AG20443 (cell line): Measurements from ENCODE around the gene SH3PXD2A.

Experiments
- DNase-seq: peaks from one replicate; pipeline ENCODE4 v3.0.0; 2012; ENCODE audit warnings: low spot score, mixed read lengths

SH3PXD2A gene

GRCh38 chr10:103877861-103878260, 22.5 kb upstream of the SH3PXD2A start:
- DNase-seq = no peak

GRCh38 chr10:103876155-103876554, 20.8 kb upstream of the SH3PXD2A start:
- no peak for DNase-seq

- DNase-seq = no peak
These were observed 19.4 kb upstream of the SH3PXD2A start for GRCh38 chr10:103874730-103875129.

- DNase-seq = peak; percentile 51
These were observed 17.0 kb upstream of the SH3PXD2A start for GRCh38 chr10:103872137-103872931.

GRCh38 chr10:103871006-103871405, 15.6 kb upstream of the SH3PXD2A start:
- DNase-seq = no peak

- DNase-seq = peak; percentile 53
These were observed 15.1 kb upstream of the SH3PXD2A start for GRCh38 chr10:103870516-103870915.

GRCh38 chr10:103869336-103869735, 14.0 kb upstream of the SH3PXD2A start:
- no peak for DNase-seq

GRCh38 chr10:103868200-103868599, 12.8 kb upstream of the SH3PXD2A start:
- no peak for DNase-seq

GRCh38 chr10:103861505-103861904, 6.1 kb upstream of the SH3PXD2A start:
- DNase-seq = peak; percentile 50

GRCh38 chr10:103859161-103860086, 4.0 kb upstream of the SH3PXD2A start:
- DNase-seq = peak; percentile 66

GRCh38 chr10:103858360-103858759, 3.0 kb upstream of the SH3PXD2A start:
- no peak for DNase-seq

GRCh38 chr10:103856797-103857170, 1.4 kb upstream of the SH3PXD2A start:
- no peak for DNase-seq

GRCh38 chr10:103855852-103856796, 748 bp upstream of the SH3PXD2A start:
- no peak for DNase-seq

GRCh38 chr10:103854686-103855391, 537 bp downstream of the SH3PXD2A start:
- peak; percentile 51 for DNase-seq

GRCh38 chr10:103854265-103854685, 1.1 kb downstream of the SH3PXD2A start:
- no peak for DNase-seq

GRCh38 chr10:103853428-103854264, 1.7 kb downstream of the SH3PXD2A start:
- no peak for DNase-seq

- peak; percentile 27 for DNase-seq
These were observed 2.5 kb downstream of the SH3PXD2A start for GRCh38 chr10:103852856-103853255.

- peak; percentile 66 for DNase-seq
These were observed 3.1 kb downstream of the SH3PXD2A start for GRCh38 chr10:103852189-103852711.

- no peak for DNase-seq
These were observed 4.1 kb downstream of the SH3PXD2A start for GRCh38 chr10:103851261-103851660.

- no peak for DNase-seq
These were observed 4.8 kb downstream of the SH3PXD2A start for GRCh38 chr10:103850572-103850895.
